ENCODE measurements around the gene ABCA10. TPM values are rescaled to one million over a fixed set of nuclear protein-coding genes. Genes with fewer than 3 reads are reported as not detected.

Gene ABCA10
- total RNA-seq = 0.48 and 0.85 TPM in 2 replicates

GRCh38 chr17:69228576-69228975 is at the start of gene ABCA10:
Gene ABCA10, minus strand, starts transcription at chr17:69228824. Its CDS starts 3,466 bp downstream, at chr17:69225358.

GRCh38 chr17:69141431-69142174 is 87.0 kb downstream of the ABCA10 start, which contains the start of gene ABCA6:
Gene ABCA6, minus strand, starts transcription at chr17:69141895. Its CDS starts 1,192 bp downstream, at chr17:69140703.

Other genes with a start within 250 kb of the ABCA10 start
- gene ABCA9, start 167.9 kb downstream of the ABCA10 start, total RNA-seq = 0.24 TPM in 1 of 2 replicates, not detected in the other
- gene ABCA6, start 86.9 kb downstream of the ABCA10 start, total RNA-seq = under 0.01 TPM in 2 replicates
- gene ABCA5, start 98.3 kb upstream of the ABCA10 start, total RNA-seq = 8.9 and 10.0 TPM in 2 replicates
- 0.24 and 1.7 TPM in 2 replicates for gene MAP2K6, start 185.9 kb upstream of the ABCA10 start, total RNA-seq